Peyer's patch (tissue), 4 donors: ENCODE results near the gene PACRG.

Source experiments
- POLR2A ChIP-seq, 2 donors: fragments of 450-650 bp; IDR thresholded peaks; one replicate each; pipeline ENCODE4 v1.5.1; 2017; ENCODE audit warnings: antibody characterized with exemption in 2 of 2, mild to moderate bottlenecking in 2 of 2, moderate library complexity in 2 of 2
- TF ChIP-seq, protein P1 (sequence below), 6 experiments: fragments of 450-650 bp in 4 of 6; fragments of 200-600 bp in 2 of 6; sonication (generic) in 1 of 6; IDR thresholded peaks; one replicate each; pipeline ENCODE4 v1.5.1; 2017 to 2019; ENCODE audit warnings: antibody characterized with exemption in 6 of 6, mild to moderate bottlenecking in 3 of 6, moderate library complexity in 1 of 6

DNA sequence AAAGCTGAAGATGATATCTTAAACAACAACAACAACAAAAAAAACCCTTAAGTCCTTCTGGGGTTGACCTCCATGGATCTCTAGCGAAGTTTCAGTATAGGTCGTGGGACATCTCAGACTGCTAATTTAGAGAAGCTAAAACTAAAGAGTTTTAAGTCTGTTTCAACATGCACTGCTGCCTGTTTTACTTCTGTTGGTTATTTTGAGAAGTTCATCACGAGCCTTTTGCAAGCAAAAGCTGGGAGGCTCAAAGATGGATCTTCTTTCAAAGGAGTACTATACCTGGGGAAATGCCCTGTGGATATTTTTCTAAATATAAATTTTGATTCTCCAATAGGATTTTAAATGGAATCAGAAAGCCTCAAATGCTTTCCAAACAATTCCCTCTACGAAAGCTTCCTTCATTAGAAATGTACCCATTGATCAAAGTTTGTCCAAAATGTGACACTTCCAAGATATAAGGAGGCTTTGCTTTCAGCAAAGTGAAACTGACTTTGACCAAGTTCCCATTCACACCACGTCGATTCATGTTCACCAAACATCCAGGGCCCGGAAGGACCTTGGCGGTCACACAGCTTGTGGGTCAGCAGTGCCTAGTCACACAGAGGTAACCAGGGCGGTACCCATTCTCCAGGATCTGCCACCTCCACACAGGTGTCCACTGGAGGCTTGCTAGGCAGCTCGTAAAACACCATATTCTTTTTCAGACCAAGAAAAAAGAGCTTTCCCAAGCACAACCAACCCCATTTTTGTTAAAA is 592.0 kb downstream of the PACRG start:
- TF ChIP-seq, protein P1, sequence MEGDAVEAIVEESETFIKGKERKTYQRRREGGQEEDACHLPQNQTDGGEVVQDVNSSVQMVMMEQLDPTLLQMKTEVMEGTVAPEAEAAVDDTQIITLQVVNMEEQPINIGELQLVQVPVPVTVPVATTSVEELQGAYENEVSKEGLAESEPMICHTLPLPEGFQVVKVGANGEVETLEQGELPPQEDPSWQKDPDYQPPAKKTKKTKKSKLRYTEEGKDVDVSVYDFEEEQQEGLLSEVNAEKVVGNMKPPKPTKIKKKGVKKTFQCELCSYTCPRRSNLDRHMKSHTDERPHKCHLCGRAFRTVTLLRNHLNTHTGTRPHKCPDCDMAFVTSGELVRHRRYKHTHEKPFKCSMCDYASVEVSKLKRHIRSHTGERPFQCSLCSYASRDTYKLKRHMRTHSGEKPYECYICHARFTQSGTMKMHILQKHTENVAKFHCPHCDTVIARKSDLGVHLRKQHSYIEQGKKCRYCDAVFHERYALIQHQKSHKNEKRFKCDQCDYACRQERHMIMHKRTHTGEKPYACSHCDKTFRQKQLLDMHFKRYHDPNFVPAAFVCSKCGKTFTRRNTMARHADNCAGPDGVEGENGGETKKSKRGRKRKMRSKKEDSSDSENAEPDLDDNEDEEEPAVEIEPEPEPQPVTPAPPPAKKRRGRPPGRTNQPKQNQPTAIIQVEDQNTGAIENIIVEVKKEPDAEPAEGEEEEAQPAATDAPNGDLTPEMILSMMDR (IDR thresholded peaks at IDR 0.05): no peak
- TF ChIP-seq POLR2A (IDR thresholded peaks at IDR 0.05): no peak
